Body of pancreas (tissue), 4 donors: Measurements from ENCODE around the gene C3orf20.

Source experiments
- POLR2A ChIP-seq, 3 donors: fragments of 450-650 bp; IDR thresholded peaks; one replicate each; pipeline ENCODE4 v1.6.1; 2016; ENCODE audit warnings: antibody characterized with exemption in 3 of 3, mild to moderate bottlenecking in 2 of 3
- TF ChIP-seq, protein P1 (sequence below), 7 experiments: fragments of 450-650 bp in 4 of 7; fragments of 200-600 bp in 3 of 7; sonication (generic) in 3 of 7; IDR thresholded peaks; one replicate each; pipeline ENCODE4 v1.5.1; 2016 to 2019; ENCODE audit warnings: antibody characterized with exemption in 7 of 7

DNA sequence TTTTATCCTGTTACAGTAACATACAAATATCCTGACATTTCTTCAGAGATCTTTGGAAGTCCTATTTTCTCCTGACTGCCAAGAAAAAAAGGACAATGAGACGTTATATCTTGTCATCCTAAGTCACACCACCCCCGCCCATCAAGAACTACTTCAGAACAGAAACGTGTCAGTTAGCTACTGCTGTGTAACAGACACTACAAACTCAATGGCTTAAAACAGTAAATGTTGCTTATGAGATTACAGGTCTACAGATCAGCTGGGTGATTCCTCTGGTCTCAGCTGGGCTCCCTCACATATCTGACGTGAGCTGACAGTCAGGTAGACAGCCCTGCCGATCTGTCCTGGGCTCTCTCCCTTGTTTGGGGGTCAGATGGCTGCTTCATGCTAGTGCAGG, 43.8 kb upstream of the C3orf20 start:
- no peak for TF ChIP-seq POLR2A (IDR thresholded peaks at IDR 0.05)
- TF ChIP-seq, protein P1, sequence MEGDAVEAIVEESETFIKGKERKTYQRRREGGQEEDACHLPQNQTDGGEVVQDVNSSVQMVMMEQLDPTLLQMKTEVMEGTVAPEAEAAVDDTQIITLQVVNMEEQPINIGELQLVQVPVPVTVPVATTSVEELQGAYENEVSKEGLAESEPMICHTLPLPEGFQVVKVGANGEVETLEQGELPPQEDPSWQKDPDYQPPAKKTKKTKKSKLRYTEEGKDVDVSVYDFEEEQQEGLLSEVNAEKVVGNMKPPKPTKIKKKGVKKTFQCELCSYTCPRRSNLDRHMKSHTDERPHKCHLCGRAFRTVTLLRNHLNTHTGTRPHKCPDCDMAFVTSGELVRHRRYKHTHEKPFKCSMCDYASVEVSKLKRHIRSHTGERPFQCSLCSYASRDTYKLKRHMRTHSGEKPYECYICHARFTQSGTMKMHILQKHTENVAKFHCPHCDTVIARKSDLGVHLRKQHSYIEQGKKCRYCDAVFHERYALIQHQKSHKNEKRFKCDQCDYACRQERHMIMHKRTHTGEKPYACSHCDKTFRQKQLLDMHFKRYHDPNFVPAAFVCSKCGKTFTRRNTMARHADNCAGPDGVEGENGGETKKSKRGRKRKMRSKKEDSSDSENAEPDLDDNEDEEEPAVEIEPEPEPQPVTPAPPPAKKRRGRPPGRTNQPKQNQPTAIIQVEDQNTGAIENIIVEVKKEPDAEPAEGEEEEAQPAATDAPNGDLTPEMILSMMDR (IDR thresholded peaks at IDR 0.05) = no peak
